SK-N-SH (cell line): ENCODE measurements around the gene BCAP31. TPM values are rescaled to one million over a fixed set of nuclear protein-coding genes. Genes with fewer than 3 reads are reported as not detected.

Experiments
- CTCF ChIA-PET: fragments of 300-600, 350-600 bp; formaldehyde crosslinking; extraction: SDS; loops from one replicate; lab custom pipeline; 2021; lab: Yijun Ruan, JAX
- POLR2A ChIA-PET: fragments of 350-600 bp; sonication (Branson Sonifier 250); formaldehyde crosslinking; extraction: SDS; loops from one replicate; lab custom pipeline; 2020; ENCODE audit warnings: antibody characterized with exemption, inconsistent platforms; lab: Yijun Ruan, JAX
- DNase-seq: peaks from one replicate; pipeline ENCODE4 v3.0.0; 2012
- H2AFZ ChIP-seq: fragments of 200-600 bp; sonication (generic); 2 replicates; pipeline ENCODE4 v1.8.1; 2016; ENCODE audit warnings: antibody characterized with exemption, mild to moderate bottlenecking, low read depth
- H3F3A ChIP-seq: fragments of 200-600 bp; sonication (generic); replicated peaks from 2 replicates; pipeline ENCODE3; 2016; ENCODE audit warnings: antibody characterized with exemption, mild to moderate bottlenecking; ENCODE audit not compliant: insufficient read depth
- H3K27ac ChIP-seq, 2 experiments: fragments of 200-500 bp in 1 of 2; fragments of 200-600 bp in 1 of 2; sonication (Bioruptor generic) in 1 of 2; sonication (generic), shearing (Covaris generic) in 1 of 2; 2 replicates each; pipeline versions ENCODE4 v1.5.1 to v1.6.1; 2014 to 2016; ENCODE audit warnings: low read depth in 2 of 2, inconsistent platforms in 1 of 2, low read length in 1 of 2, mild to moderate bottlenecking in 1 of 2, mixed read lengths in 1 of 2
- H3K27me3 ChIP-seq: fragments of 200-600 bp; sonication (generic), shearing (Covaris generic); 2 replicates; pipeline ENCODE4 v1.6.1; 2016; ENCODE audit warnings: mixed run types; ENCODE audit not compliant: insufficient read depth
- H3K36me3 ChIP-seq, 2 experiments: fragments of 200-500 bp in 1 of 2; fragments of 200-600 bp in 1 of 2; sonication (Bioruptor generic) in 1 of 2; sonication (generic) in 1 of 2; replicated peaks in 1 of 2; 2 replicates each; pipeline versions ENCODE3 to v1.5.1; 2014 to 2016; ENCODE audit warnings: low read length in 1 of 2, mild to moderate bottlenecking in 1 of 2; ENCODE audit not compliant: insufficient read depth in 2 of 2, control insufficient read depth in 1 of 2
- H3K4me1 ChIP-seq, 2 experiments: fragments of 200-500 bp in 1 of 2; fragments of 200-600 bp in 1 of 2; sonication (Bioruptor generic) in 1 of 2; sonication (generic), shearing (Covaris generic) in 1 of 2; 2 replicates each; pipeline versions ENCODE4 v1.5.1 to v1.6.1; 2014 to 2016; ENCODE audit warnings: low read depth in 1 of 2, low read length in 1 of 2, mixed run types in 1 of 2; ENCODE audit not compliant: insufficient read depth in 2 of 2, control insufficient read depth in 1 of 2
- H3K4me2 ChIP-seq: fragments of 200-600 bp; sonication (generic), shearing (Covaris generic); 2 replicates; pipeline ENCODE4 v1.6.1; 2017; ENCODE audit warnings: mixed run types
- H3K4me3 ChIP-seq, 2 experiments: fragments of 200-500 bp in 1 of 2; fragments of 200-600 bp in 1 of 2; sonication (Bioruptor generic) in 1 of 2; sonication (generic), shearing (Covaris generic) in 1 of 2; 2 replicates each; pipeline versions ENCODE4 v1.5.1 to v1.8.1; 2014 to 2016; ENCODE audit warnings: low read depth in 2 of 2, inconsistent platforms in 1 of 2, low read length in 1 of 2, mild to moderate bottlenecking in 1 of 2, mixed read lengths in 1 of 2, moderate library complexity in 1 of 2
- H3K79me2 ChIP-seq: fragments of 200-600 bp; sonication (generic); 2 replicates; pipeline ENCODE4 v1.8.1; 2017; ENCODE audit warnings: mild to moderate bottlenecking; ENCODE audit not compliant: insufficient read depth
- H3K9ac ChIP-seq: fragments of 200-600 bp; sonication (generic); 2 replicates; pipeline ENCODE4 v1.6.1; 2017; ENCODE audit warnings: mixed run types
- H3K9me2 ChIP-seq: fragments of 200-600 bp; sonication (generic); 2 replicates; pipeline ENCODE4 v1.6.1; 2017; ENCODE audit warnings: mixed run types
- H3K9me3 ChIP-seq: fragments of 200-600 bp; sonication (generic); 2 replicates; pipeline ENCODE4 v1.6.1; 2017; ENCODE audit warnings: mixed run types, mild to moderate bottlenecking, moderate library complexity
- H4K20me1 ChIP-seq: fragments of 200-600 bp; sonication (generic); 2 replicates; pipeline ENCODE4 v1.6.1; 2017; ENCODE audit warnings: mild to moderate bottlenecking, mixed run types; ENCODE audit not compliant: insufficient read depth
- CHD2 ChIP-seq: fragments of 150-350 bp; IDR thresholded peaks from 2 replicates; pipeline ENCODE4 v1.6.1; 2018; ENCODE audit warnings: low read length; ENCODE audit not compliant: partially characterized antibody
- CTCF ChIP-seq: fragments of 200-600 bp; sonication (generic); IDR thresholded peaks from 2 replicates; pipeline ENCODE4 v1.6.1; 2017; ENCODE audit warnings: antibody characterized with exemption, mild to moderate bottlenecking, moderate library complexity
- ELF1 ChIP-seq: IDR thresholded peaks from 2 replicates; pipeline ENCODE4 v1.4.0; 2012
- EP300 ChIP-seq, 2 experiments: IDR thresholded peaks; 2 replicates each; pipeline versions ENCODE4 v1.4.0 to v1.6.1; 2012; ENCODE audit warnings: borderline replicate concordance in 1 of 2, low read depth in 1 of 2, low read length in 1 of 2
- EZH2phosphoT487 ChIP-seq: fragments of 200-600 bp; sonication (generic); IDR thresholded peaks from 2 replicates; pipeline ENCODE4 v1.6.1; 2017; ENCODE audit warnings: low read depth, mixed run types, mild to moderate bottlenecking, antibody characterized with exemption, moderate library complexity, borderline replicate concordance
- NRF1 ChIP-seq: IDR thresholded peaks from 2 replicates; pipeline ENCODE4 v1.6.1; 2012; ENCODE audit warnings: low read depth, mild to moderate bottlenecking, low read length
- POLR2AphosphoS5 ChIP-seq: IDR thresholded peaks from 2 replicates; pipeline ENCODE4 v1.6.1; 2012; ENCODE audit warnings: low read depth, low read length
- REST ChIP-seq: IDR thresholded peaks from 2 replicates; pipeline ENCODE4 v1.6.1; 2012; ENCODE audit warnings: mild to moderate bottlenecking, low read depth, low read length, moderate library complexity
- RXRA ChIP-seq: IDR thresholded peaks from 2 replicates; pipeline ENCODE4 v1.4.0; 2012; ENCODE audit warnings: low read depth, mild to moderate bottlenecking, borderline replicate concordance
- SIN3A ChIP-seq: IDR thresholded peaks from 2 replicates; pipeline ENCODE4 v1.6.1; 2012; ENCODE audit warnings: low read depth, mild to moderate bottlenecking, low read length, moderate library complexity, borderline replicate concordance
- SMC3 ChIP-seq: IDR thresholded peaks from 2 replicates; pipeline ENCODE4 v1.6.1; 2012; ENCODE audit warnings: low read depth, low read length, improper control_type of control experiment
- TAF1 ChIP-seq: IDR thresholded peaks from 2 replicates; pipeline ENCODE4 v1.6.1; 2012; ENCODE audit warnings: low read depth, mild to moderate bottlenecking, low read length, moderate library complexity, borderline replicate concordance
- USF1 ChIP-seq: IDR thresholded peaks from 2 replicates; pipeline ENCODE4 v1.4.0; 2012; ENCODE audit warnings: low read depth, borderline replicate concordance
- YY1 ChIP-seq: IDR thresholded peaks from 2 replicates; pipeline ENCODE4 v1.4.0; 2012; ENCODE audit warnings: low read depth, mild to moderate bottlenecking
- WGBS: methylation state at CpG from one replicate; pipeline ENCODE4 v1.1.6; 2017; ENCODE audit warnings: low lambda C conversion rate; 5-methylcytosine and 5-hydroxymethylcytosine counted together
- polyA plus RNA-seq, 3 experiments: library from polyadenylated mRNA; depleted of rRNA; stranded (reverse); fragments of >200 nt; gene quantifications; 2 replicates each; pipeline ENCODE4 v1.2.3, GENCODE V29; 2012

The BCAP31 gene
- polyA plus RNA-seq, 1 of the 3 experiments (the other 2 are of a cell fraction): 173 TPM

GRCh38 chrX:153673428-153674218 is 50.6 kb downstream of the BCAP31 start, which contains the start of gene PNCK:
TSS of gene PNCK (minus strand) at chrX:153673813. CDS start at chrX:153673076, 737 bp downstream.
- Histone ChIP-seq H3K79me2 (no peaks in the 10 kb centered on the region), H3K4me1 (no peaks in the 10 kb centered on the region; a peak in 1 of 4 replicates), H3K9me2 (no peaks in the 10 kb centered on the region), H3K4me2 (no peak within 1 kb of the TSS), H3K27me3 (peaks cover 6% of the 10 kb centered on the region; the same call in 1 of the 2 replicates), H3K4me3 (peak within 1 kb of the TSS in 1 of 2 experiments; percentile 4; a peak in 1 of 4 replicates), H3K27ac (no peak within 1 kb of the TSS), H4K20me1 (no peaks in the 10 kb centered on the region), H3K36me3 (no peaks in the 10 kb centered on the region), H3K9ac (no peak within 1 kb of the TSS), H3F3A (no peaks in the 10 kb centered on the region), H2AFZ (no peak within 1 kb of the TSS), H3K9me3 (no peaks in the 10 kb centered on the region)
- POLR2A ChIA-PET: interaction anchor here (0.6 kb wide), 1 partner anchor 11 kb away, joined by 3 read pairs; no protein-coding TSS in a partner anchor
- peak; percentile 71 for DNase-seq
- TF ChIP-seq EP300 (IDR thresholded peaks at IDR 0.05; ENCODE audit: borderline replicate concordance in 1 of 2, low read depth in 1 of 2, low read length in 1 of 2): no peak
- no peak for TF ChIP-seq USF1
- TF ChIP-seq SIN3A: no peak
- TF ChIP-seq NRF1: no peak
- no peak for TF ChIP-seq ELF1
- TF ChIP-seq CHD2: no peak
- no peak for TF ChIP-seq YY1
- TF ChIP-seq TAF1: no peak
- TF ChIP-seq POLR2AphosphoS5: no peak
- no peak for TF ChIP-seq EZH2phosphoT487
- TF ChIP-seq SMC3: no peak
- no peak for TF ChIP-seq RXRA
- no peak for TF ChIP-seq REST
- TF ChIP-seq CTCF: no peak
- CTCF ChIA-PET: interaction anchor here (1.1 kb wide), 1 partner anchor 27 kb away, joined by 3 read pairs; no protein-coding TSS in a partner anchor
- WGBS: 40% methylated on average over 10 of the region's 98 CpGs
